ENCODE measurements around the gene SH3PXD2A. TPM values are rescaled to one million over a fixed set of nuclear protein-coding genes. Genes with fewer than 3 reads are reported as not detected.

The SH3PXD2A gene
- total and polyA plus RNA-seq, 10 of the 15 experiments (the other 5 are each of a cell fraction or from before 2014, with no cell fraction given): 0.63 to 14.0 (median 4.4) TPM

DNA sequence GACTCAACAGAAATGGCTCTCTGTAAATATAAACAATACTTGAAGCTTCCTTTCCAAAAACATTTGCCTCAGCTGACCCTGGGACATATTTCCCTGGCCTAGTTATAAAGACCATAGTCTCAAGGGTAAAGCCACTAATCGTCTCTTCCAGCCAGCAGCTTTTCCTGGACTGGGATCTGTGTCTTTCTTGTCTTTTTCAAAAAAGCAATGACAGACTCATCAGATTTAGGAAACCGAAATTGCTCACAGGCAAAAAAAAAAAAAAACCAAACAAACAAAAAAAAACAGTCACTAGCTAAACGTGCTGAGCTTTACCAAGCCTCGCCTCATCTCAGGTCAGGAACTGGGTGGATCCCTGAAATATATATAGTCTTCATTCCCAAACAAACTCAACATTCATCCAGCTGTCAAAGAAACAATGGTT, 39.1 kb upstream of the SH3PXD2A start:
- H3K4me1 ChIP-seq (ENCODE audit: control insufficient read depth, insufficient read depth, low read length): no peaks in the 10 kb centered on the region
- H3K4me2 ChIP-seq (ENCODE audit: control insufficient read depth, insufficient read depth): no peak overlapping the region
- no peak overlapping the region for H3K9ac ChIP-seq (ENCODE audit: control insufficient read depth, insufficient read depth, low read length)
- no peaks in the 10 kb centered on the region for H3K79me2 ChIP-seq (ENCODE audit: control insufficient read depth, insufficient read depth, low read length)
- CTCF ChIA-PET: interaction anchor here (1.0 to 1.6 kb wide), 4 partner anchors 9 to 228 kb away, joined by 3 to 7 read pairs (median 4); partner anchors contain the start of gene SFR1
- WGBS (ENCODE audit: insufficient coverage, insufficient replicate concordance, low lambda C conversion rate, missing lambda C conversion rate): 83% methylated on average over 4 of the region's 4 CpGs
- DNase-seq (ENCODE audit: low read depth, low spot score) (no peak), FAIRE-seq (no peak), ATAC-seq (no peak)
- no peak for TF ChIP-seq YY1 (IDR thresholded peaks at IDR 0.05; ENCODE audit: low read depth, low read length)
- TF ChIP-seq MYC (IDR thresholded peaks at IDR 0.05; ENCODE audit: insufficient read depth, insufficient read length, insufficient replicate concordance, low read length, severe bottlenecking): no peak
- peaks cover 9 to 33% of the 10 kb centered on the region in 2 experiments for H3K36me3 ChIP-seq (ENCODE audit: control insufficient read depth in 2 of 2, insufficient read depth in 2 of 2, low read length in 1 of 2)
- in situ Hi-C loops (cut with MboI): loop anchor here (5.0 kb wide), 2 partner anchors 183 to 313 kb away; no protein-coding TSS in a partner anchor
- H3K9me3 ChIP-seq (replicated peaks; ENCODE audit: control insufficient read depth, insufficient read depth, low read length): no peaks in the 10 kb centered on the region
- POLR2A ChIA-PET: interaction anchor here (0.6 to 0.7 kb wide), 3 partner anchors 14 to 164 kb away, joined by 3 to 5 read pairs (median 3); no protein-coding TSS in a partner anchor
- H3K4me3 ChIP-seq: no peak overlapping the region
- intact Hi-C loops (cut with micrococcal nuclease; ENCODE audit: unreplicated experiment): no loop called here
- RAD21 ChIA-PET (ENCODE audit: unreplicated experiment): interaction anchor here (1.4 kb wide), 1 partner anchor 229 kb away, joined by 3 read pairs; no protein-coding TSS in a partner anchor
- SMC1A ChIA-PET (ENCODE audit: uncharacterized antibody, unreplicated experiment): interaction anchor here (0.7 to 1.8 kb wide), 6 partner anchors 17 to 291 kb away, joined by 3 to 5 read pairs (median 3); partner anchors contain the start of gene SFR1
- no peak overlapping the region for H2AFZ ChIP-seq (ENCODE audit: control insufficient read depth, low read depth, low read length)
- H3K27ac ChIP-seq (ENCODE audit: control insufficient read depth, insufficient read depth): no peak overlapping the region
- no peaks in the 10 kb centered on the region for H3K27me3 ChIP-seq (replicated peaks in 1 of 2; ENCODE audit: control insufficient read depth in 2 of 2, insufficient read depth in 2 of 2, low read length in 1 of 2)
- no peaks in the 10 kb centered on the region for H4K20me1 ChIP-seq (ENCODE audit: control insufficient read depth, insufficient read depth)
- BruUV-seq (replicated peaks): no TSS peak

DNA sequence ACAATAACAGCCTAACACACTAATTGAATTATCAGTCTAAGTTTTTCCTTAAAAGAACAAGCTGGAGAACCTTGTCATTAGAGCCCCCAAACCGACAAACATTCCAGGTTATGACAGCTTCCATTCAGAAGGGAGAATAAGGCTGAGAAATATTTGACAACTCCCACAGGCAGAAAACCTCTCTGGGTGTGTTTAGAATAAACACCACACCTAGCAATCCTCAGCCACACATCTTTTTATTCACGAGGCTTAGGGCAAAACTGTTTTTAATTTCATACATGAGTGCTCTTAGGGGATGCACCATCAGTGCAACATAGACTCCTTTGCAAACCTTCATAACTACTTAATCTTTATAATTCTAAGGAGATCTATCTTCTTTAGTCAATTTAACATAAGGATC, 38.4 kb upstream of the SH3PXD2A start:
- Histone ChIP-seq H3K4me2 (ENCODE audit: control insufficient read depth, insufficient read depth) (no peak overlapping the region), H3K79me2 (ENCODE audit: control insufficient read depth, insufficient read depth, low read length) (no peaks in the 10 kb centered on the region), H3K27me3 (replicated peaks in 1 of 2; ENCODE audit: control insufficient read depth in 2 of 2, insufficient read depth in 2 of 2, low read length in 1 of 2) (no peaks in the 10 kb centered on the region), H3K27ac (ENCODE audit: control insufficient read depth, insufficient read depth) (no peak overlapping the region), H3K36me3 (ENCODE audit: control insufficient read depth in 2 of 2, insufficient read depth in 2 of 2, low read length in 1 of 2) (peaks cover 6 to 29% of the 10 kb centered on the region in 2 experiments), H3K4me1 (ENCODE audit: control insufficient read depth, insufficient read depth, low read length) (no peaks in the 10 kb centered on the region), H3K9me3 (replicated peaks; ENCODE audit: control insufficient read depth, insufficient read depth, low read length) (no peaks in the 10 kb centered on the region), H3K4me3 (no peak overlapping the region), H2AFZ (ENCODE audit: control insufficient read depth, low read depth, low read length) (no peak overlapping the region), H3K9ac (ENCODE audit: control insufficient read depth, insufficient read depth, low read length) (no peak overlapping the region), H4K20me1 (ENCODE audit: control insufficient read depth, insufficient read depth) (no peaks in the 10 kb centered on the region)
- SMC1A ChIA-PET (ENCODE audit: uncharacterized antibody, unreplicated experiment): interaction anchor here (0.7 to 1.8 kb wide), 3 partner anchors 17 to 292 kb away, joined by 3 to 5 read pairs (median 4); partner anchors contain the start of gene SFR1
- TF ChIP-seq, protein P1, sequence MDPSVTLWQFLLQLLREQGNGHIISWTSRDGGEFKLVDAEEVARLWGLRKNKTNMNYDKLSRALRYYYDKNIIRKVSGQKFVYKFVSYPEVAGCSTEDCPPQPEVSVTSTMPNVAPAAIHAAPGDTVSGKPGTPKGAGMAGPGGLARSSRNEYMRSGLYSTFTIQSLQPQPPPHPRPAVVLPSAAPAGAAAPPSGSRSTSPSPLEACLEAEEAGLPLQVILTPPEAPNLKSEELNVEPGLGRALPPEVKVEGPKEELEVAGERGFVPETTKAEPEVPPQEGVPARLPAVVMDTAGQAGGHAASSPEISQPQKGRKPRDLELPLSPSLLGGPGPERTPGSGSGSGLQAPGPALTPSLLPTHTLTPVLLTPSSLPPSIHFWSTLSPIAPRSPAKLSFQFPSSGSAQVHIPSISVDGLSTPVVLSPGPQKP (IDR thresholded peaks at IDR 0.05; ENCODE audit: low read depth, low read length): no peak
- TF ChIP-seq SP1 (IDR thresholded peaks at IDR 0.05; ENCODE audit: low read depth, low read length): no peak
- no peak for TF ChIP-seq CBX5 (IDR thresholded peaks at IDR 0.05; ENCODE audit: low read depth)
- TF ChIP-seq BACH1 (IDR thresholded peaks at IDR 0.05; ENCODE audit: borderline replicate concordance): no peak
- TF ChIP-seq ZSCAN29 (IDR thresholded peaks at IDR 0.05): no peak
- TF ChIP-seq, protein P2, sequence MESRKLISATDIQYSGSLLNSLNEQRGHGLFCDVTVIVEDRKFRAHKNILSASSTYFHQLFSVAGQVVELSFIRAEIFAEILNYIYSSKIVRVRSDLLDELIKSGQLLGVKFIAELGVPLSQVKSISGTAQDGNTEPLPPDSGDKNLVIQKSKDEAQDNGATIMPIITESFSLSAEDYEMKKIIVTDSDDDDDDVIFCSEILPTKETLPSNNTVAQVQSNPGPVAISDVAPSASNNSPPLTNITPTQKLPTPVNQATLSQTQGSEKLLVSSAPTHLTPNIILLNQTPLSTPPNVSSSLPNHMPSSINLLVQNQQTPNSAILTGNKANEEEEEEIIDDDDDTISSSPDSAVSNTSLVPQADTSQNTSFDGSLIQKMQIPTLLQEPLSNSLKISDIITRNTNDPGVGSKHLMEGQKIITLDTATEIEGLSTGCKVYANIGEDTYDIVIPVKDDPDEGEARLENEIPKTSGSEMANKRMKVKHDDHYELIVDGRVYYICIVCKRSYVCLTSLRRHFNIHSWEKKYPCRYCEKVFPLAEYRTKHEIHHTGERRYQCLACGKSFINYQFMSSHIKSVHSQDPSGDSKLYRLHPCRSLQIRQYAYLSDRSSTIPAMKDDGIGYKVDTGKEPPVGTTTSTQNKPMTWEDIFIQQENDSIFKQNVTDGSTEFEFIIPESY (IDR thresholded peaks at IDR 0.05): no peak
- BruUV-seq (replicated peaks): no TSS peak
- ATAC-seq (no peak), DNase-seq (ENCODE audit: low read depth, low spot score) (no peak), FAIRE-seq (no peak)
- POLR2A ChIA-PET: interaction anchor here (0.7 kb wide), 2 partner anchors 76 to 163 kb away, joined by 3 to 5 read pairs; no protein-coding TSS in a partner anchor
- 76% methylated on average over 2 of the region's 2 CpGs for WGBS (ENCODE audit: insufficient coverage, insufficient replicate concordance, low lambda C conversion rate, missing lambda C conversion rate)
- RAD21 ChIA-PET (ENCODE audit: unreplicated experiment): interaction anchor here (1.4 kb wide), 1 partner anchor 230 kb away, joined by 3 read pairs; no protein-coding TSS in a partner anchor
- in situ Hi-C loops (cut with MboI): loop anchor here (5.0 kb wide), 2 partner anchors 183 to 313 kb away; no protein-coding TSS in a partner anchor
- intact Hi-C loops (cut with micrococcal nuclease; ENCODE audit: unreplicated experiment): no loop called here
- CTCF ChIA-PET: interaction anchor here (9.5 kb wide), 1 partner anchor 230 kb away, joined by 151 read pairs; the partner anchor contains the start of gene SFR1

All from GM12878 (cell line).